Parathyroid adenoma (tissue), 2 donors: Measurements from ENCODE around the gene PPIE.
"Not testable (repeated sequence)": the region's sequence is repeated elsewhere in the genome, so short reads cannot be mapped to it uniquely, and the experiment has no call there.

Experiments
- H2AFZ ChIP-seq: fragments of 300-600 bp; sonication (generic); one replicate; pipeline ENCODE4 v1.7.0; 2017; ENCODE audit warnings: antibody characterized with exemption, mild to moderate bottlenecking
- H3K27ac ChIP-seq: fragments of 300-600 bp; sonication (generic); one replicate; pipeline ENCODE4 v1.7.0; 2017
- H3K27me3 ChIP-seq: fragments of 300-600 bp; sonication (generic); one replicate; pipeline ENCODE4 v1.7.0; 2017; ENCODE audit warnings: low read length; ENCODE audit not compliant: control insufficient read depth, insufficient read depth
- H3K36me3 ChIP-seq: fragments of 300-600 bp; sonication (generic); one replicate; pipeline ENCODE4 v1.7.0; 2017; ENCODE audit warnings: low read length; ENCODE audit not compliant: control insufficient read depth, insufficient read depth
- H3K4me1 ChIP-seq: fragments of 300-600 bp; sonication (generic); one replicate; pipeline ENCODE4 v1.7.0; 2017; ENCODE audit warnings: control low read depth
- H3K4me2 ChIP-seq: fragments of 300-600 bp; sonication (generic); one replicate; pipeline ENCODE4 v1.7.0; 2017; ENCODE audit warnings: low read length
- H3K4me3 ChIP-seq: fragments of 300-600 bp; sonication (generic); one replicate; pipeline ENCODE4 v1.7.0; 2017; ENCODE audit warnings: low read depth, low read length
- H3K79me2 ChIP-seq: fragments of 300-600 bp; sonication (generic); one replicate; pipeline ENCODE4 v1.7.0; 2017; ENCODE audit warnings: control low read depth
- H3K9ac ChIP-seq: fragments of 300-600 bp; sonication (generic); one replicate; pipeline ENCODE4 v1.7.0; 2017; ENCODE audit warnings: mild to moderate bottlenecking
- H3K9me3 ChIP-seq: fragments of 300-600 bp; sonication (generic); one replicate; pipeline ENCODE4 v1.7.0; 2017; ENCODE audit warnings: low read length; ENCODE audit not compliant: control insufficient read depth
- donor health status: primary hyperparathyroidism.

Gene PPIE

GRCh38 chr1:39766466-39766865 lies 27.8 kb downstream of the PPIE start:
- H3K9me3 ChIP-seq, H3K36me3 ChIP-seq, H3K4me1 ChIP-seq, H3K9ac ChIP-seq, H3K4me3 ChIP-seq, H3K4me2 ChIP-seq, H3K27me3 ChIP-seq, H3K79me2 ChIP-seq, H2AFZ ChIP-seq, H3K27ac ChIP-seq: not testable (repeated sequence)

DNA sequence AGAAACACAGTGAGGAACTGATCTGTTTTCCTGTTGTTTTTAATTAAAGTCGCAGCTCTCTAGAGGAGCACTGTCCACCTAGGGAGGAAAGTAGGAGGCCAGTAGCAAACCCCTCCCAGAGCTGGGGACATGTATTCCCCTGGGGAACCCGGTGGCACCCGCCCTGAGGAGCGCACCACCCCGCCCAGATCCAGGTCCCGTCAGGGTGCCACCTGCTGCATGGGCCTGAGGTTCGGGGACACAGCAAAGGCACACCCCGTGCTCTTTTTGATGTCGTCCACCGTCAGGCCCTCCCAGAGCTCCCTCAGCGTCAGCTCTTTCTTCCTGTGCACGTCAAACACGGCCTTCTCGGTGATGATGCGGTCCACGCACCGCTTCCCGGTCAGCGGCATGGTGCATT lies 30.8 kb downstream of the PPIE start:
- not testable (repeated sequence) for H2AFZ ChIP-seq, H3K4me3 ChIP-seq, H3K9me3 ChIP-seq, H3K36me3 ChIP-seq, H3K27me3 ChIP-seq, H3K4me1 ChIP-seq, H3K9ac ChIP-seq, H3K27ac ChIP-seq, H3K79me2 ChIP-seq, H3K4me2 ChIP-seq

DNA sequence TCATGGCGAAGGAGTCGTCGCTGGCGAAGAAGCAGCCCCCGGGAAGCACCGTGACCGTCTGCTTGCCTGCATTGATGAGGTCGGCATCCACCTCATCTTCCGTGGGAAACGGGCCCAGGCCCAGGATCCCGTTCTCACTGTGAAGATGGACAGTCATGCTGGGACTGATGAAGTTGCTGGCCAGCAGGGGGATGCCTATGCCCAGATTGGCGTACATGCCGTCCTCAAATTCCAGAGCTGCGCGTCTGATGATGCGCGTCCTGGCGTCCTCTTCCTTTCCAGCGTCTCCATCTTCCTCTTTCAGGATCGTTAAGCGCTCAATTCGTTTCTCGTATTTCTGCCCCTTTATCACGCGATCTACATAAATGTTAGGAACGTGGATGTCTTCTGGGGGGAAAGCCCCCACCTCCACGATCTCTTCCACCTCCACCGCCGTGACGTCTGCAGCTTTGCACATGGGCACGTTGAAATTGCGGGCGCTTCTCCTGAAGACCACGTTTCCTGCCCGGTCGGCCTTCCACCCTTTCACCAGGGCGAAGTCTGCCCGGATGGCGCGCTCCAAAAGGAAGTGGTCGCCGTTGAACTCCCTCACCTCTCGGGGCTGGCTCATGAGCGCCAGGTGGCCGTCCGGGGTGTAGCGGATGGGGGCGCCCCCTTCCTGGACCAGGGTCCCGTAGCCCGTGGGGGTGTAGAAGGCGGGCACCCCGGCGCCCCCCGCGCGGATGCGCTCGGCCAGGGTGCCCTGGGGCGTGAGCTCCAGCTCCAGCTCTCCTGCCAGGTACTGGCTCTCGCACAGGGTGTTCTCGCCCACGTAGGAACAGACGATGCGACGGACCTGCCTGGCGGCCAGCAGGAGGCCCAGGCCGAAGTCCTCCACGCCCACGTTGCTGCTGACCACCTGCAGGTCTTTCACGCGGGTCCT lies 31.7 kb downstream of the PPIE start:
- not testable (repeated sequence) for H3K79me2 ChIP-seq, H3K27me3 ChIP-seq, H3K36me3 ChIP-seq, H3K4me2 ChIP-seq, H3K9ac ChIP-seq, H3K9me3 ChIP-seq, H3K4me1 ChIP-seq, H3K27ac ChIP-seq, H2AFZ ChIP-seq, H3K4me3 ChIP-seq

GRCh38 chr1:39771022-39771532 lies 32.4 kb downstream of the PPIE start, which contains the start of gene OXCT2:
OXCT2 (minus strand) TSS chr1:39771348; CDS start chr1:39771255, 93 bp downstream.
- H3K36me3 ChIP-seq, H3K27me3 ChIP-seq, H3K79me2 ChIP-seq, H3K9ac ChIP-seq, H3K9me3 ChIP-seq, H3K4me3 ChIP-seq, H3K4me2 ChIP-seq, H3K27ac ChIP-seq, H3K4me1 ChIP-seq, H2AFZ ChIP-seq: not testable (repeated sequence)

DNA sequence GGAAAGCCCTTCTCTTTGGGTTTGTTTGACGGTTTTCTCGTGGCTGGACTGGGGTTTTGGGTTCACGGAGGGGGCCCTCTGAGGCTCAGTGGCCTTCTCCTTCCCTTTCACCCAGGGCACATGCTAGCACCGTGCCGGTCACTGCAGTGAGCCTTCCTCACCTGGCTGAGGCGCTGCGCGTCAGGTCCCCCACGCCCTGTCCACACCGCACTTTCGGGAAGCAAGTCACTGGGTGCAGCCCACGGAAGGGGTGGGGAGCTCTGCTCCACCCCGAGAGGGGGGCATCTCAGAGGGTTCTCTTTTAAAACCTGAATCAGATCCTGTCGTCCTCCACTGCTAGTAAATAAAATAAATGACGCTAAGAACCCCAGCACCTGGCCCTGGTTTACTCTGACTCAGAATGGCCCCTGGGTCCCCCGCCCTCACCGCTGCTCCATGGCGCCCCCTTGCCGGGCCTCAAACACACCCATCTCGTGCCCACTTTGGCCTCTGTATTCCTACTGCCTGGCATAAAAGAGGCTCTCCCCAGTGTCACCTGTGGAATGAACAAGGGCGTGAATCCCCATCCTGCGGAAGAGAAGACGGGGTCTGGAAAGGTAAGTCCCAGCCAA lies 34.8 kb downstream of the PPIE start:
- not testable (repeated sequence) for H3K79me2 ChIP-seq, H3K4me1 ChIP-seq, H3K9ac ChIP-seq, H3K36me3 ChIP-seq, H3K4me3 ChIP-seq, H3K9me3 ChIP-seq, H3K27ac ChIP-seq, H3K4me2 ChIP-seq, H2AFZ ChIP-seq, H3K27me3 ChIP-seq

- H3K4me3 ChIP-seq, H3K4me2 ChIP-seq, H3K9me3 ChIP-seq, H3K79me2 ChIP-seq, H3K36me3 ChIP-seq, H3K9ac ChIP-seq, H3K4me1 ChIP-seq, H2AFZ ChIP-seq, H3K27ac ChIP-seq, H3K27me3 ChIP-seq: not testable (repeated sequence)
Measured at GRCh38 chr1:39775141-39775540, 36.5 kb downstream of the PPIE start.

DNA sequence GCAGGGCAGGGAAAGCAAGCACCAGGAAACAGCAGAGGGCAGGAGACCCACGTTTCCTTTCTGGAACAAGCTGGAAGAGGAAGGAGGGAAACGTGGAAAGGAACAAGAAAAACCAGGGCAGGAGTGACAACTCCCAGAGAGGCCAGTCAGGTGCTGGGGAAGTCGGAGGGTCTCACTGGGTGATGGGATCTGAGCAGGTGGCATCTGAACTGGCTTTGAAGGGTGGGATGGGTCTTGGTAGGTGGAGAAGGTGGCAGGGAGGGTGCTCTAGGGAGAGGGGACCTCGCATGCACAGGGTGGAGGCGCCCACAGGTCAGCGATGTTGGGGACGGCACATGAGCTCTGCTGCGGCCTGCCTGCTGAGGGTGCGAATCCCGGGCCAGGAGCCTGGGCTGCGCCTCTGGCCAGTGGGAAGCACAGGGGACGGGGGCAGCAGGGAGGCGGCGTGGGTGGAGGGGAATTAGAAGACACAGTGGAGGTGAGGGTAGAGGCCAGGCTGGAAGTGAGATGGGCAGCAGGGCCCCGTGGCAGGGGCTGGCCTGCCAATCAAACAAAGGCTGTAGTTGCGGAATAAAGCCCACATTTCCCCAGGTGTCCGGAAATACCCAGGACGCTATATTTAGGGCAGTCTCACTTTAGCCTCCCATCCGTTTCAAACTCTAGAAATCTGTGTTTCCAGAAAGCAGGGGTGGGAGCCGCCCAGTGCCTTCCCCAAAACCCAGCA lies 37.2 kb downstream of the PPIE start:
- H3K9ac ChIP-seq, H3K36me3 ChIP-seq, H3K27ac ChIP-seq, H3K79me2 ChIP-seq, H3K4me3 ChIP-seq, H2AFZ ChIP-seq, H3K9me3 ChIP-seq, H3K4me2 ChIP-seq, H3K27me3 ChIP-seq, H3K4me1 ChIP-seq: not testable (repeated sequence)
